ENCODE results near the gene RGPD4.
A peak's percentile ranks its signal among the peaks of the same experiment; 100 is the strongest.

Gene RGPD4

GRCh38 chr2:107932488-107932887 is 105.8 kb downstream of the RGPD4 start:
- H3K4me1 ChIP-seq (ENCODE audit: control insufficient read depth, low read length) = no peaks in the 10 kb centered on the region

GRCh38 chr2:107932979-107933378 is 106.3 kb downstream of the RGPD4 start:
- Histone ChIP-seq H3K9me3 (ENCODE audit: control insufficient read depth, insufficient read depth, low read length) (no peaks in the 10 kb centered on the region), H3K9me2 (replicated peaks; ENCODE audit: control insufficient read depth, low read length) (no peaks in the 10 kb centered on the region), H4K20me1 (ENCODE audit: control insufficient read depth, insufficient read depth, low read depth, low read length) (no peaks in the 10 kb centered on the region), H3K79me2 (ENCODE audit: control insufficient read depth, low read length) (no peaks in the 10 kb centered on the region), H3K4me3 (ENCODE audit: low read length) (no peak overlapping the region), H3K27ac (ENCODE audit: low read depth, low read length) (no peak overlapping the region), H3K4me2 (ENCODE audit: low read length) (no peak overlapping the region), H3K4me1 (ENCODE audit: control insufficient read depth, low read length) (no peaks in the 10 kb centered on the region), H3F3A (ENCODE audit: control insufficient read depth, insufficient read depth) (no peaks in the 10 kb centered on the region), H3K27me3 (ENCODE audit: control insufficient read depth, low read length) (no peaks in the 10 kb centered on the region), H3K36me3 (ENCODE audit: control insufficient read depth, low read length) (no peaks in the 10 kb centered on the region)
- TF ChIP-seq CTCF (IDR thresholded peaks at IDR 0.05; ENCODE audit: low read depth, low read length, poor library complexity, severe bottlenecking) (no peak), EZH2phosphoT487 (IDR thresholded peaks at IDR 0.05; ENCODE audit: borderline replicate concordance, low read length) (no peak)

More at GRCh38 chr2:107932488-107932887, 105.8 kb downstream of the RGPD4 start:
- Histone ChIP-seq H3K27ac (ENCODE audit: low read depth, low read length) (no peak overlapping the region), H3K9me2 (replicated peaks; ENCODE audit: control insufficient read depth, low read length) (no peaks in the 10 kb centered on the region), H3K4me3 (ENCODE audit: low read length) (no peak overlapping the region), H4K20me1 (ENCODE audit: control insufficient read depth, insufficient read depth, low read depth, low read length) (no peaks in the 10 kb centered on the region), H3K27me3 (ENCODE audit: control insufficient read depth, low read length) (no peaks in the 10 kb centered on the region), H3F3A (ENCODE audit: control insufficient read depth, insufficient read depth) (no peaks in the 10 kb centered on the region), H3K36me3 (ENCODE audit: control insufficient read depth, low read length) (no peaks in the 10 kb centered on the region), H3K4me2 (ENCODE audit: low read length) (no peak overlapping the region), H3K79me2 (ENCODE audit: control insufficient read depth, low read length) (no peaks in the 10 kb centered on the region), H3K9me3 (ENCODE audit: control insufficient read depth, insufficient read depth, low read length) (no peaks in the 10 kb centered on the region)
- no peak for TF ChIP-seq EZH2phosphoT487 (IDR thresholded peaks at IDR 0.05; ENCODE audit: borderline replicate concordance, low read length)
- TF ChIP-seq CTCF (IDR thresholded peaks at IDR 0.05; ENCODE audit: low read depth, low read length, poor library complexity, severe bottlenecking) = no peak

- no peaks in the 10 kb centered on the region for H3K9me2 ChIP-seq (replicated peaks; ENCODE audit: control insufficient read depth, low read length)
- H3K9me3 ChIP-seq (ENCODE audit: control insufficient read depth, insufficient read depth, low read length) = no peaks in the 10 kb centered on the region
- H3K27me3 ChIP-seq (ENCODE audit: control insufficient read depth, low read length) = no peaks in the 10 kb centered on the region
- H3F3A ChIP-seq (ENCODE audit: control insufficient read depth, insufficient read depth) = no peaks in the 10 kb centered on the region
- no peaks in the 10 kb centered on the region for H3K79me2 ChIP-seq (ENCODE audit: control insufficient read depth, low read length)
- no peak overlapping the region for H3K27ac ChIP-seq (ENCODE audit: low read depth, low read length)
- no peaks in the 10 kb centered on the region for H4K20me1 ChIP-seq (ENCODE audit: control insufficient read depth, insufficient read depth, low read depth, low read length)
- peak; percentile 55 for TF ChIP-seq CTCF (IDR thresholded peaks at IDR 0.05; ENCODE audit: low read depth, low read length, poor library complexity, severe bottlenecking)
- TF ChIP-seq EZH2phosphoT487 (IDR thresholded peaks at IDR 0.05; ENCODE audit: borderline replicate concordance, low read length) = no peak
- H3K4me2 ChIP-seq (ENCODE audit: low read length) = no peak overlapping the region
- no peaks in the 10 kb centered on the region for H3K36me3 ChIP-seq (ENCODE audit: control insufficient read depth, low read length)
- H3K4me3 ChIP-seq (ENCODE audit: low read length) = no peak overlapping the region
- no peaks in the 10 kb centered on the region for H3K4me1 ChIP-seq (ENCODE audit: control insufficient read depth, low read length)
These were observed 110.0 kb downstream of the RGPD4 start for GRCh38 chr2:107936433-107937359.

All from DOHH2 (cell line).